Measurements from ENCODE around the gene CARD8. TPM values are rescaled to one million over a fixed set of nuclear protein-coding genes. Genes with fewer than 3 reads are reported as not detected.
"Not testable (repeated sequence)": the region's sequence is repeated elsewhere in the genome, so short reads cannot be mapped to it uniquely, and the experiment has no call there.

CARD8 gene
- total RNA-seq, 1 experiment from 2014 or later, result 13.2 TPM

GRCh38 chr19:48260359-48260714 lies 4.6 kb upstream of the CARD8 start:
- DNase-seq (ENCODE audit: low read depth), result not testable (repeated sequence)

GRCh38 chr19:48258992-48259391 lies 3.3 kb upstream of the CARD8 start:
- not testable (repeated sequence) for DNase-seq (ENCODE audit: low read depth)

DNA sequence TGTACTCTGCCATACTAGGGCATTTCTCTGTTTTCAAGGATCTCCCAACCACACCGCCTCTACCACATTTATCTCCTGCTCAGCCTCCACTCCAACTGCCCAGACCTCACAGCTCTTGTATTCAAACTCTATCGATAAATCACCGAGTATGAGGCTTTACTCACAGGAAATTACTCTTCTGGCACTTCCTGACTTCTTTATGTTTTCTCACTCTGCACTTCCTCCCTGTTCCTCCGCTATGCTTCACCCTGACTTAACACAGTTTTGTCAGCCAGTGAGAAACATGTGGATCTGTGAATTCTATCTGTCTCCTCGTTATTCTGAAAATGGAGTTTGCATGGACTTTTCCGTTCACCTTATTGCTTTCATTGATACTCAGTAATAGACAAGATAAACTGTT lies 2.6 kb upstream of the CARD8 start:
- no peak for DNase-seq (ENCODE audit: low read depth)

DNA sequence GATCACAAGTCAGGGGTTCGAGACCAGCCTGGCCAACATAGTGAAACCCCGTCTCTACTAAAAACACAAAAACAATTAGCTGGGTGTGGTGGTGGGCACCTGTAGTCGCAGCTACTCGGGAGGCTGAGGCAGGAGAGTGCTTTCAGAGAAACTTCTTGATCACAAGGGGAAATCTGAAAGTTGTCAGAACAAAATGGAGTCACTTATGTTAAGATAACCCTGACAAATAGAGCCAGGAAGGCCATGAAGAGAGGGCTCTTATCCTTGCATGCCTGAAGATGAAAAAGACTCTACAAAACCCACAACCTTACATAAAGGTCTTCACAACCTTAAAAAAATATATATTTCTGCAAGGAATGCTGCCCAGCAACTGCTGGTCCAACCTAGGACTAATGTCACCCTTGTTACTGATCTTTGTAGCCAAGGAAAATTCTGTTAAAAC lies 1.2 kb downstream of the CARD8 start:
- no peak for DNase-seq (ENCODE audit: low read depth)

GRCh38 chr19:48253999-48254398 lies 1.7 kb downstream of the CARD8 start:
- no peak for DNase-seq (ENCODE audit: low read depth)

- no peak for DNase-seq (ENCODE audit: low read depth)
These were observed 3.1 kb downstream of the CARD8 start for GRCh38 chr19:48252609-48253008.

DNA sequence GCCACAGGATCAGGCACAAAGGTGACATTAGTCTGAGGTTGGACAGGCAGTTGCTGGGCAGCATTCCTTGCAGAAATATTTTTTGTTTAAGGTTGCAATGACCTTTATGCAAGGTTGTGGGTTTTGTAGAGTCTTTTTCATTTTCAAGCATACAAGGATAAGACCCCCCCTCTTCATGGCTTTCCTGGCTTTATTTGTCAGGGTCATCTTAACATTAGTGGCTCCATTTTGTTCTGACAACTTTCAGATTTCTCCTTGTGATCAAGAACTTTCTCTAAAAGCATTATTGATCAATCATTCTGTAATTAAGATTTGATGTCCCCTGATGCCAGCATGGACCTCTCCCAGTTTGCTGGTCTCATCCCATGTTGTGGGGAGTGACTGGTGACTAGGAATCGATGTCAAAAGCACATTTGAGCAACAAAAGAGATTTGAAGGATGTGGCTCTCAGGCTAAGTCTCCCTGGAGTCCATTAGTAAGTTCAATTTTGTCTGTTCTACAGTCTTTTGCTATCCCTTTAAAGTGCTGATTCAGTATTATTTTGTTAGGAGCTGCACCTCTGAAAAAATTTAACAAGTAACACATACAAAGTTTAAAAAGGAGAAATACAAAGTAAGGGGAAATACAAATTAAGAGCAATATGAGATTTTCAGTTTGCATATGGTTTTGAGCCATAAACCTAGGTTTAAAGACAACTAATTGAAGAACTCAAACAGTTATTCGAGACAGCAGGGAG lies 5.3 kb downstream of the CARD8 start:
- no peak for DNase-seq (ENCODE audit: low read depth)

- no peak for DNase-seq (ENCODE audit: low read depth)
These were observed 6.2 kb downstream of the CARD8 start for GRCh38 chr19:48249502-48250014.

DNA sequence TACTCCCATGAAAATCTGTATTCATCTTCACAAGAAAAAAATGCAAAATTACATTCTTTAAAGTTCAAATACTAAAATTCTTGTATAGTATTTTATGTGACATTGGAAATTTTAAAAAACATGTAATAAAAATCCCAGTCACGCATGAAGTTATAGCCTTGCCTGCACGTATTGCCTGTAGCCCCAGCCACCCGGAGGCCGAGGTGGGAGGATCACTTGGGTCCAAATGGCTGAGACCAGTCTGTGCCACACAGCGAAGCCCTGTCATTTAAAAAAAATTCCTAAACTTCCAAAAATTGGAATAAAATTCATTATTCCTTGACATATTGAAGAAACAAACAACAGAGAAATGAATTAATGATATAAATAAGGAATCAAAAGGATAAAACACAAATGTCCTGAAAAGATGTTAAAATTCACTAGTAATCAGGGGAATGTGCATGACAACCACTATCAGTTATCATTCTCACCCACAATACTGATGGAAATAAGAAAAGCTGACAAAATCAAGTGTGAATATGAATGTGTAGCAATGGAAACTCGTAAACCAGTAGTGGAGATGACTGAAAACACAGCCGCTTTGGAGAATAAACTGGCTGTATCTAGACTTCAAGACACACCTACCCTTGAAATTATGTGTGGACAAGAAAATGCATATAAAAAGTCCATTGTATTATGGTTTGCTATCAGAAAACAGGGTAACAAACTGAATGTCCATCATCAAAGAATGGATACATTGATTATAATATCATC lies 7.5 kb downstream of the CARD8 start:
- DNase-seq (ENCODE audit: low read depth), result no peak

- DNase-seq (ENCODE audit: low read depth), result no peak
These were observed 8.5 kb downstream of the CARD8 start for GRCh38 chr19:48247212-48247611.

DNA sequence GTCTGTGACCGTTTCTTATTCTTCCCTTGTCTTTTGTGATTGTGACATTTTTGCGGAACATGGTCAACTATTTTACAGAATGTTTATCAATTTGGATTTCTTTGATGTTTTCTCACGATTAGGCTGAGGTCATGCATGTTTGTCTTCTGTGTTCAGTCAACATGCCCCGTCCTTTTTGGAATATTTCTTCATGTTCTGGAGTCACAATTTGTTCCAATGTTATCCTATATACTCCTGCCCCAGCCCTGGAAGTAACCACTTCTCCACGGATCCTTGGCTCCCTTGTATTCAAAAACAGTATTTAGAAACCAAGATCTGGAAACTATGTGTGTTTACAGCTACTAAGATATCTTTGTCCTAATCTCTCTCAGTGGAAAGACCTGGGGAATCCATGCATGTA lies 9.6 kb downstream of the CARD8 start:
- no peak for DNase-seq (ENCODE audit: low read depth)

GRCh38 chr19:48244281-48244680 lies 11.4 kb downstream of the CARD8 start:
- peak; percentile 28 for DNase-seq (ENCODE audit: low read depth)

DNA sequence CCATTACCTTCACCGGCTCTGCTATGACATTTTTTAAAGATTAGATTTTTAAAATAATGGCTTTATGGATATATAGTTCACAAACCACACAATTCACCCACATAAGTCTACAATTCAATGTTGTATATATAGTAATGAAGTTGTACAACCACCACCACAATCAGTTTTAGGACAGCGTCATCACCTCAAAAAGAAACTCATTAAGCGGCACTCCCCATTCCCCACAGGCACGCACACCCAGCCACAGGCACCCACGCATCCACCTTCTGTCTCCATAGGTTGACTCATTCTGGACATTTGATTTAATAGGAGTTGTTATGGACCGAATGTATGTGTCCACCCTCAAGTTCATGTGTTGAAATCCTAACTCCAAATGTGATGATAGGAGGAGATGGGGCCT lies 13.9 kb downstream of the CARD8 start:
- not testable (repeated sequence) for DNase-seq (ENCODE audit: low read depth)

GRCh38 chr19:48239582-48240141 lies 16.1 kb downstream of the CARD8 start:
- peak; percentile 32 for DNase-seq (ENCODE audit: low read depth)

GRCh38 chr19:48239120-48239519 lies 16.6 kb downstream of the CARD8 start:
- no peak for DNase-seq (ENCODE audit: low read depth)

DNA sequence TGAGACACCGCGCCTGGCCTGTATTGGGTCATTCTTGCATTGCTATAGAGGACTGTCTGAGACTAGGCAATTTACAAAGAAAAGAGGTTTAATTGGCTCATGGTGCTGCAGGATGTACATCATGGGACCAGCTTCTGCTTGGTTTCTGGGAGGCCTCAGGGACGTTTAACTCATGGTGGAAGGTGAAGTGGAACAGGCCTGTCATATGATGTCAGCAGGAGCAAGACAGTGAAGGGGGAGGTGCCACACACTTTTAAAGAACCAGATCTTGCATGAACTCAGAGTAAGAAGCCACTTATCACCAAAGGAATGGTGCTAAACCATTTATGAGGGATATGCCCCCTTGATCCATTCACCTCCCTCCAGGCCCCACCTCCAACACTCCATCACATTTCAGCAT lies 18.7 kb downstream of the CARD8 start:
- DNase-seq (ENCODE audit: low read depth), result no peak

DNA sequence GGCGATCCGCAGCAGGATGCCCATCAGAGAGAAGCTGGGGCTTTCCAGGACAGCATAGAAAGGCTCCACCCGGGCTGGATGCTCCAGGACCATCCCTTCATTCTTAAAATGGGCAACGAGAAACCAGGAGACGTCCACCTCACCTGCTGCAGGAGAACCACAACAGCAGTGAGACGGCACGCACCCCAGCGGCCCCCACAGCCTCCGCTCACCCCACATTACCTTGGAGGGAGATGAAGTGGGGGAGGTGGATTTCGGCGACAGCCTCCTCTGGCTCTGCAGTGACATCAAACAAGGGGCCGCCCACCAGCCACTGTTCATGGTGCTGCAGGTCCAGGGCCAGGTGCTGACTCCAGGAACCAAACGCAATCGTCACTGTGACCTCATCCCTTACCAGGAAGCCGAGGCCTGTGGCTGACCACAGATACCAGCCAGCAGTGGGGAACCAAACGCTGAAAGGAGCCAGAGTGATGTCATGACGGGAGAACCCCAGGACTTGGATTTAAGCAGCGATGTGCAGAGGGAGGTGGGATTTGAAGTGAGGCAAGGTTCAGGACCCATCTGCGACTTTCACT lies 25.1 kb downstream of the CARD8 start:
- DNase-seq (ENCODE audit: low read depth), result no peak

DNA sequence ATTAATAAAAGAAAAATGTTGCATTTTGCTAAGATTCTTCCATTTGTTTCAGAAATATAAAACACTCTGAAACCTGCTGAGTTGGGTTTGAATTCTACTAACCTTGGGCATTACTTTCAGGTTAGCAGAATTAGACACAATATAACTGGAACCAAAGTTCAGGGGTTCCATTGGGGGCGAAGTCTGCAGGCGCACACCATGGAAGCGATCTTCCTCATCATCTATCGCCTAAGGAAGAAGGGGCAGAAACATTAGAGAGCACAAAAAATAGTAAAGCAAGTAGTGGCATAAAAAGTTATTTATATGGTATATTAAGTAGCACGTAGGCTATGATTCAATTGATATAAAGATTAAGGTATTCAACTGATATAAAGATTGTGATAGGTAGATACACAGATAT lies 34.1 kb downstream of the CARD8 start:
- DNase-seq (ENCODE audit: low read depth), result no peak

GRCh38 chr19:48220784-48221183 lies 34.9 kb downstream of the CARD8 start:
- not testable (repeated sequence) for DNase-seq (ENCODE audit: low read depth)

- DNase-seq (ENCODE audit: low read depth), result no peak
These were observed 36.7 kb downstream of the CARD8 start for GRCh38 chr19:48218997-48219396.

DNA sequence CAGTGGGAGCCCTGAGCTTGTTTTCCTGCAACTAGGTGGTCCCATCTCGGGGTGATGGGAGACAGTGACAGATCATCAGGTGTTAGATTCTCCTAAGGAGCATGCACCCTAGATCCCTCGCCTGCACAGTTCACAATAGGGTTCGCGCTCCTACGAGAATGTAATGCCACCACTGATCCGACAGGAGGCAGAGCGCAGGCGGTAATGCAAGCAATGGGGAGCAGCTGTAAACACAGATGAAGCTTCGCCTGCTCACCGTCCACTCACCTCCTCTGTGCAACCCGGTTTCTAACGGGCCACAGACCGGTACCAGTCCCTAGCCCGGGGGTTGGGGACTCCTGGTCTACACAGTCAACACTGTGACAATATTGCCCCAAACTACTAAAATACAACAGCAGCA lies 38.8 kb downstream of the CARD8 start:
- no peak for DNase-seq (ENCODE audit: low read depth)

- DNase-seq (ENCODE audit: low read depth), result no peak
These were observed 41.8 kb downstream of the CARD8 start for GRCh38 chr19:48213959-48214358.
